Hepatocyte (in vitro differentiated cells): ENCODE data around the gene TMEM184B.

Experiments used
- EZH2 ChIP-seq: fragments of 200-600 bp; sonication (generic); IDR thresholded peaks from 2 replicates; pipeline ENCODE4 v1.6.1; 2016; ENCODE audit warnings: antibody characterized with exemption, mild to moderate bottlenecking, borderline replicate concordance
- EZH2phosphoT487 ChIP-seq: fragments of 200-600 bp; sonication (generic); IDR thresholded peaks from one replicate; pipeline ENCODE4 v1.6.1; 2018; ENCODE audit warnings: antibody characterized with exemption, mild to moderate bottlenecking, low read depth, moderate library complexity; ENCODE audit not compliant: unreplicated experiment, severe bottlenecking
- TF ChIP-seq, protein P1 (sequence below): fragments of 200-600 bp; sonication (generic); IDR thresholded peaks from 2 replicates; pipeline ENCODE4 v1.5.1; 2016; ENCODE audit warnings: antibody characterized with exemption, mild to moderate bottlenecking; ENCODE audit not compliant: poor library complexity

- TF ChIP-seq, protein P1, sequence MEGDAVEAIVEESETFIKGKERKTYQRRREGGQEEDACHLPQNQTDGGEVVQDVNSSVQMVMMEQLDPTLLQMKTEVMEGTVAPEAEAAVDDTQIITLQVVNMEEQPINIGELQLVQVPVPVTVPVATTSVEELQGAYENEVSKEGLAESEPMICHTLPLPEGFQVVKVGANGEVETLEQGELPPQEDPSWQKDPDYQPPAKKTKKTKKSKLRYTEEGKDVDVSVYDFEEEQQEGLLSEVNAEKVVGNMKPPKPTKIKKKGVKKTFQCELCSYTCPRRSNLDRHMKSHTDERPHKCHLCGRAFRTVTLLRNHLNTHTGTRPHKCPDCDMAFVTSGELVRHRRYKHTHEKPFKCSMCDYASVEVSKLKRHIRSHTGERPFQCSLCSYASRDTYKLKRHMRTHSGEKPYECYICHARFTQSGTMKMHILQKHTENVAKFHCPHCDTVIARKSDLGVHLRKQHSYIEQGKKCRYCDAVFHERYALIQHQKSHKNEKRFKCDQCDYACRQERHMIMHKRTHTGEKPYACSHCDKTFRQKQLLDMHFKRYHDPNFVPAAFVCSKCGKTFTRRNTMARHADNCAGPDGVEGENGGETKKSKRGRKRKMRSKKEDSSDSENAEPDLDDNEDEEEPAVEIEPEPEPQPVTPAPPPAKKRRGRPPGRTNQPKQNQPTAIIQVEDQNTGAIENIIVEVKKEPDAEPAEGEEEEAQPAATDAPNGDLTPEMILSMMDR, result no peak
- TF ChIP-seq EZH2 (no peak), EZH2phosphoT487 (no peak)
Observed at GRCh38 chr22:38203090-38203810, 69.6 kb downstream of the TMEM184B start.
